Fibroblast of skin of left biceps (primary cell): ENCODE results near the gene NEFH.
"Not testable (repeated sequence)": the region's sequence is repeated elsewhere in the genome, so short reads cannot be mapped to it uniquely, and the experiment has no call there.

Experiments
- DNase-seq, 2 experiments: peaks; one replicate each; pipeline ENCODE4 v3.0.0-alpha.2; 2013; ENCODE audit warnings: low read depth in 2 of 2

NEFH gene

DNA sequence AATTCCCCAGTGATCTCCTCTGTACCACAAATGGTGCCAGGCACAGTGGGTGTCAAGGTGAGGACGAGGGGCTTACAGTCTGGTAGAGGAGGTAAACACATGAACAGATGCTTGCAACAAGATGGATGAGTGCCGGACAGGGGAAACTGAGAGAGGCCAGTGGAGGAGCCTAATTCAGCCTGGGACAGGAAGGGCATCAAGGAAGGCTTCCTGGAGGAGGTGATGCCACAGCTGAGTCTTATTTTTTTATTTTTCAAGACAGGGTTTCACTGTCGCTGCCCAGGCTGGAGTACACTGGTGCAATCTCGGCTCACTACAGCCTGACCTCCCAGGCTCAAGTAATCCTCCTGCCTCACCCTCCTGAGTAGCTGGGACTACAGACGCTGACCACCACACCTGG is 18.8 kb upstream of the NEFH start:
- DNase-seq: no peak

DNA sequence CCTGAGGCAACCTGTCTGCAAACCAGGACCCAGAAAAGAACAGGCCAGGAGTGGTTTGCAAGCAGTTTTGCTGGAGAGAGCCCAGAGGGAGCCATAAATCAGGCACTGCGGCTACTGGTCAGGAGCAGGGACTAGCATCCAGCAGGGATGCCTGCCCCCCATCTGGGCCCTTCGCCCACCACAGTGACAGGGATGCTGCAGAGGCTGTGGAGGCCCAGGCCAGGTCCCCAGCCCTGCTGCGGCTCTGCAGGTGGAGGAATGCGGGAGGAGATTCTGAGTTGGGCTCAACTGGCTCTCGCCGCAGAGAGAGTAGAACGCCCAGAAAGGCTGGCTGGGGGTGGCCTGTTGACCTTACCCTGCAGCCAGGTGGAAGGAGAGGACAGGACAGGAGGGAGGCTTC is 16.4 kb upstream of the NEFH start:
- DNase-seq: no peak

DNA sequence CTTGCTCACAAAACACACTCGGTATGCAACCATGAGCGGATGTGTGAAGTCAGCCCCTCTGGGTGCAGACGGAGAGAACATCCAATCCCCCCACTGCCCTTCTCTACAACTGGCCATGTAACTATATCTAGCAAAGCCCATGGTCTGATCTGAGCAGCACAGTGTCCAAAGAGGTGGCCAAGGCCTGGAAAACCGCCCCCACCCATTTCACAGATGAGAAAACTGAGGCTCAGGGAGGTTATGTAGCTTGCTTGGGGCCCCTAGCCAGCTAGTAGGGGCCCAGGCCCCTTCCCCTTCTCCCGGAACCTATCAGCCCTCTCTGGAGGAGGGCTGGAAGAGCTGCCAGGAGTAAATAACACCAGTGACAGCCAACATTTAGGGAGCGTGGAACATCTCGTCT is 15.4 kb upstream of the NEFH start:
- no peak for DNase-seq

DNA sequence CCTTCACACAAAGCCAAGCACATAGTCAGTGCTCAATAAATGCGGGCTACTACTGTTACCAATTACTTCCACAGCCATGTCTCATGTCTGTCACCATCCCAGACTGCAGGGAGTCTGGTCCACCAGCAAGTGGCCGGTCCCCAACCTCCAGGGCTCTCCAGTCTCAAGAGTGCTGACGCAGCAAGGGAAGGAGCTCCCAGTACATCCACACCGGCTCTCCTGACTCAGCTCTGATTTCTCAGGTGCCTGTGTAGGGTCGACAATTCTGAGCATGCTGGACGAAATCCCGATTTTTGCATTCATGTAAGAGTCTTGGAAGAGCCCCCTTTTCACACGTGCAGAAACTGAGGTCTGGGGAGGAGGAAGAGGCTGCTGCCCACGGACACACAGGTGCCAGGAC is 10.3 kb upstream of the NEFH start:
- no peak for DNase-seq

DNA sequence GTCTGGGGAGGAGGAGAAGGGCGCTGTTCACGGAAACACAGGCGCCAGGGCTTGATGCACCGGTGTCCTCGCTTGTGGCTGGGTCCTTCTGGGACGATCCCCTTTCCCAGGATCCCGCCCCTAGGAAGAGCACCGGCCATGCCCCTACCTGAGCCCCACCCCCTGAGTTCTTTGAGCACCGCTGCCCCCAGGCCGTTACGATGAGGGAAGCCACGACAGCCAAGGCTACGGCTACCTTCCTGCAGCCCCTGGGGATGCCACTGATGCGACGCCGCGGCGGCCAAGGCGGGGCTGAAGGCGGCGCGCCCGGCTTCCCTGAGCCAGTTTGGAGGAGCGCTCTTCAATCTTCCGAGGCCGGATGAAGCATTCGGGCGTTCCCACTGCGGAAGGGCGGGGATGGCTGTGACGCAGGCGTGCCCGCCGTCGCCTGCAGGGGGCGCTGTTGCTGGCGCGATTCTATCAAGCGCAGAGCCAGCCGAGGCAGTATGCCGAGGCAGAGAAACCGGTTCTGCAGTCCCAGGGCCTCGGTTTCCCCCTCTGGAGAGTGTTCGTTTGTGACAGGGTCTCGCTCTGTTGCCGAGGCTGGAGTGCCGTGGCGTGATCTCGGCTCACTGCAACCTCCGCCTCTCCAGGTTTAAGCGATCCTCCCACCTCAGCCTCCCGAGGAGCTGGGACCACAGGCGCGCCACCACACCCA is 9.7 kb upstream of the NEFH start:
- DNase-seq: peak in 1 of 2 experiments; percentile 3

DNA sequence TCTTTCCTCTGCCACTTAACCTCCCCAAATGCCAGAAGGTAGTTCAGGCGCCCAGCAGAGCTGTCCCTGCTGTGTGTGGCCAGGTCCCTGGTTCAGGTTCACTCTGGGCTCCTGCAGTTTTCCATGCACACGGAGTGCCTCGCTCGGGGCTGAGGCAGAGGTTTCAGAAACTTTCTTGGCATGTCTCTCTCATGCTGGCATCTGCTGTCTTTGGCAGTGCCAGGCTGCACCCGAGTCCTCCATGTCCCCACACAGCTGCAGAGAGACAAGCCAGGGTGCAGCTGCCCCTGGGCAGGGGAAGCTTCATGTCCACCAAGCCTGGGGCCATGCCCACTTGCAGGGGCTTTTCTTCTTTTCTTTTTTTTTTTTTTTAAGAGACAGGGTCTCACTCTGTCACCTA is 7.0 kb upstream of the NEFH start:
- DNase-seq: no peak

DNA sequence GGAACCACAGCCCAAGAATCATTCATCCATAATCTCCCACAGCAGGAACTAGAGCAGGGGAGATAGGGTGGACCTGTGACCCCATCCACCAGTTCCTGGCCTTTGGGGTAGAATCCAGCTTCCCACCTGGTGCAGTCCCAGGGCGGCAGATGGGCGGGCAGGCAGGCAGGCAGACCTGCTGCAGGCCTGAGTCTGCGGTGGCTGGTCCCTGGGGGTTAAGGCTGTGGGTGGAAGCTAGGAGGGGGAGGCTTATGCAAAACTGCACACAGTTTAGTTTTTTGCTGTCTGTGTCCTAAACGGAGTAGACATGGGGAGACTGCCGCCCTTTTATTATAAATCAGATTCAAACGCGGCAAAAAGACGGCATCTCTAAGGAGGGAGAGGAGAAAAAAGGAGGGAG is 4.5 kb upstream of the NEFH start:
- DNase-seq: no peak

DNA sequence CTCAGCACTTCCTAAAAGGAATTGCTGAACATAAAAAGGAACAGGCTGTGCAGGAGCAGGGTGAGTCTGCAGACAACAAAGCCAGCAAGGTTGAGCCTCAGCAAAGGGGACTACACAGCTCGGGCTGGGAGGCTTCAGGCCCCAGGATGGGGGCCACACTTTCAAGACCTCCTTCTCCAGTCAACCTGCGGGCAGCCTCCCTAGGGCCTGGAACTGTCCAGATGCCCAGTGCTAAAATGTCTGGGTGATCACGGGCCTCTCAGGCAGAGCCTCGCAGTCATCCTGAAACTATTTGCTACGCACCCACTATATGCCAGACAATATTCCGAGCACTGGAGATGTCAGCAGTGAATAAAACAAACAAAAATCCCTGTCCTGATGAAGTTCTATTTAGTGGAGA is 3.9 kb upstream of the NEFH start:
- DNase-seq: no peak

DNA sequence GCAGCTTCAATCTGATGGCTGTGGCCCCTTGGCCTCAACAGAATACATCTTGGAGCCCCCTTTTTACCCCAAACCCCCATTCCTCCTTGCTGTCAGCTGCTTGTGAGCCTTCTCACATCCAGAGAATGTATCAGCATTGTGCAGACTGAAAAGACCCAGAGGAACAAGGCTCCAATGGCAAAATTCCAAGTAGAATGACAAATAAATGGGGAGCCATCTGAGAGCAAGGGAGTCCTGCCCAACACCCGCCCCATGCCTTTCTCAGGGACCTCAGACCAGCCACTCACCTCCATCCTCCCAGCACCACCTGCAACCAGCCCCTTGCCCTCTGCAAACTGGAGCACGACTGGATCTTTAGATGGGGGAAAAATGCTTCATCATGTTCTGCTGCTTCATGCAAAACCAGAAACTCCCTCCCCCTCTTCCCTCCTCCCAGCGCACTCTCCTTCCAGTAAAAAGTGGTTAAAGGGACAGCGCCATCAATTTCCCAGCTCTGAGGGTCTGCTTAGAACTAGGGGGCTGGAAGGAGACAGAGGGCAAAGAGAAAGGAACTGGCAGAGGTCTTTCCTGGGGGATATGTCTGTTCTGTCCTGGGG is 2.2 kb upstream of the NEFH start:
- DNase-seq: no peak

DNA sequence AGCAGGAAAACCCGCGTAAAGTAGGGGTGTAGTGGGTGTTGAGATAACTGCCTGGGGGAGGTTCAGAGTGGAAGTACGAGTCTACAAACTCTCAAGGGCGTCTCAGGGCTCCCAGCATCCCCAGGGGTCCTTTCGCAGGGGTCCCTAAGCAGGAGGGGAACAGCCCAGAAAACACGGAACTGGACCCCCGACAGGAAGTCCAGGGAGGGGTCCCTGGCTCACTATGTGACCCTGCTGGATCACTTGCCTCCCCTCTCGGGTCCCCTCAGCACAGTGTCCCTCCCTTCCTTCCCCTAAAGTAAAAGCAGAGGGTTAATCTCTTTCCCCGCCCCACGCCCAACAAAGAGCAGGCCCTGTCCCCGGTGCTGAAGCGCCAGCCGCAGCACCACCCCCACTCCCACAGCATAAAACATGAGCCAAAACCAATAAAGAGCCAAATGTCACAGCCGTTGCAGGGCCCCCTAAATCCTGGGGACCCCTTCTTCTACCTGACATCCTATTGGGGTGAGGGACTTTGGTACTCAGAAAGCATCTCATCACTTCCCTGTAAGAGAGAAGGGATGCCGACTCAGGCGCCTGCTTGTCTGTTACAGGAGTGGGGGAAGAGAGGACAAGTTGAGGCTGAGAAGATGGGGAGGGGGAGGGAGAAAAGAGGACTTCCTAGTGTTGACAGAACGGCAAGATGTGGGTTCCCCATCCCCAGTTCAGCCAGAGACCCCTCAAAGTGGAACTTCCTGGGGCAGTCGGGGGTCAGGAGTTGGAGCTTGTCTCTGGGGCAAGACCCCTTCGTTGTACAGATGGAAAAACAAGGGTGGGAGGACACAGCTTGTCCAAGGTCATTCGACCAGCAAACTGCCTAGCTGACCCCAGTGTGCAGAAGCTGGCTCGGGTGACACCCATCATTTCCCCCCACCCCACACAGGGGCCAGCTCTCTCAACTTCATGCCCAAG is 1.4 kb upstream of the NEFH start:
- no peak for DNase-seq

DNA sequence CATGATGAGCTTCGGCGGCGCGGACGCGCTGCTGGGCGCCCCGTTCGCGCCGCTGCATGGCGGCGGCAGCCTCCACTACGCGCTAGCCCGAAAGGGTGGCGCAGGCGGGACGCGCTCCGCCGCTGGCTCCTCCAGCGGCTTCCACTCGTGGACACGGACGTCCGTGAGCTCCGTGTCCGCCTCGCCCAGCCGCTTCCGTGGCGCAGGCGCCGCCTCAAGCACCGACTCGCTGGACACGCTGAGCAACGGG is 169 bp downstream of the NEFH start:
- no peak for DNase-seq

DNA sequence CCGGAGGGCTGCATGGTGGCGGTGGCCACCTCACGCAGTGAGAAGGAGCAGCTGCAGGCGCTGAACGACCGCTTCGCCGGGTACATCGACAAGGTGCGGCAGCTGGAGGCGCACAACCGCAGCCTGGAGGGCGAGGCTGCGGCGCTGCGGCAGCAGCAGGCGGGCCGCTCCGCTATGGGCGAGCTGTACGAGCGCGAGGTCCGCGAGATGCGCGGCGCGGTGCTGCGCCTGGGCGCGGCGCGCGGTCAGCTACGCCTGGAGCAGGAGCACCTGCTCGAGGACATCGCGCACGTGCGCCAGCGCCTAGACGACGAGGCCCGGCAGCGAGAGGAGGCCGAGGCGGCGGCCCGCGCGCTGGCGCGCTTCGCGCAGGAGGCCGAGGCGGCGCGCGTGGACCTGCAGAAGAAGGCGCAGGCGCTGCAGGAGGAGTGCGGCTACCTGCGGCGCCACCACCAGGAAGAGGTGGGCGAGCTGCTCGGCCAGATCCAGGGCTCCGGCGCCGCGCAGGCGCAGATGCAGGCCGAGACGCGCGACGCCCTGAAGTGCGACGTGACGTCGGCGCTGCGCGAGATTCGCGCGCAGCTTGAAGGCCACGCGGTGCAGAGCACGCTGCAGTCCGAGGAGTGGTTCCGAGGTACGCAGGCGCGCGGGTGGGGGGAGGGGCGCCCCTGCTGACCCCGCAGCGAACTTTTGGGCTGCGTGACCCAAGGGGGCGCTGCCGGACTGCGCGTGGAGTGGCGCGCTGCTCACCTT is 670 bp downstream of the NEFH start:
- DNase-seq: peak; percentile 45 to 47

DNA sequence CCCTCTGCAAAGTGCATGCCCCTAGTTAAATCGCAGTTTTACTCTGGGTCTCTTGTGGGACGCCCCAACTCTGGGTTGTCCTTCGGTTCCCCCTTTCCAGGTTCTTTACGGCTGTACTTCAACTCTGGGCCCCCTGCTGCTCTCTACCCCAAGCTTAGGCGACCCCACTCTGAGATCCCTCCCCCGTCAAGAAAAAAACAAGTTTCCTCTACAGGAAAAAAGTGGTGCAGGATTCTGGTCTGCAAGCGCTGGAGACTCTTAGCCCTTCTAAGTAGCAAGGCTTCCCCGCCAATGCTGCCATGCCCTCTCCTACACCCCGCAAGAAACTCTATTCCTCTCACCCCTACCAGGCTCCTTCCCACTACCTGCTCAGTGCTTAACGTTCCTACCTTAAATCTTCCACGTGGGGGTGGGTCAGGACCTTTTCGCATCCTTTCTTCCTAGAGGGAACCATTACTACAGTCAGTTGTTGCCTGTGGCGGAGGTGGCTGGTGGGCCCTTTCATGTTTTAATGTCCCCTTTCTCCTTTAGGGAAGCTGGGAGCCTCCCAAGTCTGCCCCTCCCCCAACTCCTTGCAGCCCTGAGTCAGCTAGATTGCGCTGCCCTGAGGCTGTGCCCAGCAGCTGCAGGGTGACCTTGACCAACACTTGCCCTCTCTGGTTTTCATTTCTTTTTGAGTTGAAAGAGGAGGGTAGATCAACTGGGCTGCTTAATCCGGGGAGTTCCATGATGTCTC is 1.4 kb downstream of the NEFH start:
- no peak for DNase-seq

DNA sequence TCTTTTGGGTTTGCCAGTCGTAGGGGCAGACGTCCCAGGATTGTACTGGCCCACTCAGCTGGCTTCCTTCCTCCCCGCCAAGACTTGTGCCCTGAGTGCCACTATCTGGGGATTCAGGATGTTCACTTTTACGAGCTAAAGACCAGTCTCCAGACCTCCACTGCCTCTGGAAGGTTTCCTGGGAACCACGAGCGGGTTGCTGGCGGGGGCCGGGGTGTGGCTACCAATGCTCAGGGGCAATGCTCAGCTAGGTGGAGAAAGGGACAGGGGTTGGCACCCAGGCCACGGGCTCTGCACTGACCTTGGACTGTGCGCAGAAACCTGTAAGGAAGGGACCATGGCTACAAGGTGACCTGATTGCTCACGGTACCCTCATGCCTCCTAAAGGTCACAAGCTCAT is 2.2 kb downstream of the NEFH start:
- DNase-seq: no peak

DNA sequence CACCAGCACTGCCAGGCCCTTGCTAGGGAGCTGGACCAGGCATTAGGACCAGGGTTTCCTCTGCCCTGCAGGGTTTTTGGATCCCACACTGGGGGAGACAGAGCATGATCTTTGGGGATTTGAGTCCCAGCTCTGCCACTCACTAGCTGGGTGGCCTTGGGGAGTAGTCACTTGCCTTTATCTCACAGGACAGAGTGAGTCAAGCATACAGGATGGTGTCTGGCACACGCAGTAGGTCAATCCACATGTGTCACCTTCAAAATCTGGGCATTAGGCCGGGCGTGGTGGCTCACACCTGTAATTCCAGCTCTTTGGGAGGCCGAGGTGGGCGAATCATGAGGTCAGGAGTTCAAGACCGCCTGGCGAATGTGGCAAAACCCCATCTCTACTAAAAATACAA is 2.7 kb downstream of the NEFH start:
- no peak for DNase-seq

DNA sequence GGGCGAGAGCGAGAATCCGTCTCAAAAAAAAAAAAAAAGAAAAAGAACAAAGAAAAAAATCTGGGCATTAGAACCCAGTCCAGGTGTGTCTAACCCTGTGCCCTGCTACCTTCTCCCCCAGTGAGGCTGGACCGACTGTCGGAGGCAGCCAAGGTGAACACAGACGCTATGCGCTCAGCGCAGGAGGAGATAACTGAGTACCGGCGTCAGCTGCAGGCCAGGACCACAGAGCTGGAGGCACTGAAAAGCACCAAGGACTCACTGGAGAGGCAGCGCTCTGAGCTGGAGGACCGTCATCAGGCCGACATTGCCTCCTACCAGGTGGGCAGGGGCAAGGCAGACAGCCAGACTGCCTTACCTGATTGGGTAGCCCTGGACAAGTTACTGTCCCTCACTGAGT is 3.2 kb downstream of the NEFH start:
- no peak for DNase-seq

DNA sequence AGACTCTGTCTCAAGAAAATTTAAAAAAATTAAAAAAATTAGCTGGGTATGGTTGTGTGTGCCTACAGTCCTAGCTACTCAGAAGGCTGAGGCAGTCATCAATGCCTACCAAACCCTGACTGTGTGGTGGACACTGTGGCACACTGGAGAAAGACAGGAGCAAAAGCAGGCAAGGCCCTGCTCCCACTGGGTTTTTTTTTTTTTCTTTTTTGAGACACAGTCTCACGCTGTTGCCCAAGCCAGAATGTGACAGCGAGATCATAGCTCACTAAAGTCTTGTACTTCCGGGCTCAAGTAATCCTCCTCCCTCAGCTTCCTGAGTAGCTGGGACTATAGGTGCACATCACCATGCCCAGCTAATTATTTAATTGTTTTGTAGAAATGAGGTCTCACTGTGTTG is 4.6 kb downstream of the NEFH start:
- DNase-seq: no peak

DNA sequence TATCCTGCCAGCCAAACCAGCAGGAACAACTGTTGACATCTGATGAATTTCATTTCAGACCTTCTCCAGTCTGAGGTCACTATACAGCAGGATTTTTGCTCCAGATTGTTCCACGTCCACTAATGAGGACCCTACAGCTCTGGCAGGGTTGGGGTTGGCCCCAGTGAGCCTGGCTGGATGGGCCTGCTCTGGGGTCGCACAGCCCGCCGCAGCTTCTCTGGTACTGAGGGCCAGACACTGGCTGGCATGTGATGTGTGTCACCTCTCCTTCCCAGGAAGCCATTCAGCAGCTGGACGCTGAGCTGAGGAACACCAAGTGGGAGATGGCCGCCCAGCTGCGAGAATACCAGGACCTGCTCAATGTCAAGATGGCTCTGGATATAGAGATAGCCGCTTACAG is 5.4 kb downstream of the NEFH start:
- no peak for DNase-seq

DNA sequence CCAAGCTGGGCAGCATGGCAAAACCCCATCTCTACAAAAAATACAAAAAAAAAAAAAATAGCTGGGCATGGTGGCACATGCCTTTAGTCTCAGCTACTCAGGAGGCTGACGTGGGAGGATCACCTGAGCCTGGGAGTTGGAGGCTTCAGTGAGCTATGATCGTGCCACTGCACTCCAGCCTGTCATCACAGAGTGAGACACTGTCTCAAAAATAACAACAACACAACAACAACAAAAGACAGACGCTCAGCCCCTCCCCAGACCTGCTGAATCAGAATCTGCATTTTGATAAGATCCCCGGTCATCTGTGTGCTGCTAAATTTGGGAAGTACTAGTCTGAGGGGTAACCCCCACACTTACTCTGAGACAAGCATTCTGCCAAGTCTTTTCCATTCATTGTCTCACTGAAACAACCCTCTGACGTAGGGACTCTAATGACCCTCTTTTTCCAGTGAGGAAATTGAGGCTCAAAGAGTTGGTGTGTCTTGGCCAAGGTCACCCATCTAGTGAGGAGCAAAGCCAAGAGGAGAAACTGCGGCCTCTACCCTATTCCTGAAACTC is 7.5 kb downstream of the NEFH start:
- no peak for DNase-seq

DNA sequence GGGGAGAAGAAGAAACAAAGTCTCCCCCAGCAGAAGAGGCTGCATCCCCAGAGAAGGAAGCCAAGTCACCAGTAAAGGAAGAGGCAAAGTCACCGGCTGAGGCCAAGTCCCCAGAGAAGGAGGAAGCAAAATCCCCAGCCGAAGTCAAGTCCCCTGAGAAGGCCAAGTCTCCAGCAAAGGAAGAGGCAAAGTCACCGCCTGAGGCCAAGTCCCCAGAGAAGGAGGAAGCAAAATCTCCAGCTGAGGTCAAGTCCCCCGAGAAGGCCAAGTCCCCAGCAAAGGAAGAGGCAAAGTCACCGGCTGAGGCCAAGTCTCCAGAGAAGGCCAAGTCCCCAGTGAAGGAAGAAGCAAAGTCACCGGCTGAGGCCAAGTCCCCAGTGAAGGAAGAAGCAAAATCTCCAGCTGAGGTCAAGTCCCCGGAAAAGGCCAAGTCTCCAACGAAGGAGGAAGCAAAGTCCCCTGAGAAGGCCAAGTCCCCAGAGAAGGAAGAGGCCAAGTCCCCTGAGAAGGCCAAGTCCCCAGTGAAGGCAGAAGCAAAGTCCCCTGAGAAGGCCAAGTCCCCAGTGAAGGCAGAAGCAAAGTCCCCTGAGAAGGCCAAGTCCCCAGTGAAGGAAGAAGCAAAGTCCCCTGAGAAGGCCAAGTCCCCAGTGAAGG is 9.2 kb downstream of the NEFH start:
- not testable (repeated sequence) for DNase-seq

DNA sequence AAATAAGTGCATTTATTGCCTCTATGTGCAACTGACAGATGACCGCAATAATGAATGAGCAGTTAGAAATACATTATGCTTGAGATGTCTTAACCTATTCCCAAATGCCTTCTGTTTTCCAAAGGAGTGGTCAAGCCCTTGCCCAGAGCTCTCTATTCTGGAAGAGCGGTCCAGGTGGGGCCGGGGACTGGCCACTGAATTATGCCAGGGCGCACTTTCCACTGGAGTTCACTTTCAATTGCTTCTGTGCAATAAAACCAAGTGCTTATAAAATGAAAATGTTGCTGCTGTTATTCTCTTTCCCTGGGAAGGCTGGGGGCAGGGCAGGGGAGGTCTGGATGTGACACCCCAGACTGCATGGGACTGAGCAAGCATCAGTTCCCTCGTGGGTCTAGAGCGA is 11.0 kb downstream of the NEFH start:
- DNase-seq: no peak
